HG03439 (cell line): ENCODE measurements around the gene LMNTD2.
A peak's percentile ranks its signal among the peaks of the same experiment; 100 is the strongest.

Experiments used
- ATAC-seq: cut with Tn5 transposase; IDR thresholded peaks from one replicate; pipeline ENCODE4 v1.9.1; 2021; ENCODE audit warnings: mild to moderate bottlenecking, moderate library complexity; ENCODE audit not compliant: unreplicated experiment

LMNTD2 gene

GRCh38 chr11:568306-569157 lies 8.0 kb upstream of the LMNTD2 start:
- ATAC-seq, result peak; percentile 77

GRCh38 chr11:567629-568292 lies 7.2 kb upstream of the LMNTD2 start:
- ATAC-seq, result no peak

GRCh38 chr11:567011-567628 lies 6.6 kb upstream of the LMNTD2 start:
- ATAC-seq, result no peak

DNA sequence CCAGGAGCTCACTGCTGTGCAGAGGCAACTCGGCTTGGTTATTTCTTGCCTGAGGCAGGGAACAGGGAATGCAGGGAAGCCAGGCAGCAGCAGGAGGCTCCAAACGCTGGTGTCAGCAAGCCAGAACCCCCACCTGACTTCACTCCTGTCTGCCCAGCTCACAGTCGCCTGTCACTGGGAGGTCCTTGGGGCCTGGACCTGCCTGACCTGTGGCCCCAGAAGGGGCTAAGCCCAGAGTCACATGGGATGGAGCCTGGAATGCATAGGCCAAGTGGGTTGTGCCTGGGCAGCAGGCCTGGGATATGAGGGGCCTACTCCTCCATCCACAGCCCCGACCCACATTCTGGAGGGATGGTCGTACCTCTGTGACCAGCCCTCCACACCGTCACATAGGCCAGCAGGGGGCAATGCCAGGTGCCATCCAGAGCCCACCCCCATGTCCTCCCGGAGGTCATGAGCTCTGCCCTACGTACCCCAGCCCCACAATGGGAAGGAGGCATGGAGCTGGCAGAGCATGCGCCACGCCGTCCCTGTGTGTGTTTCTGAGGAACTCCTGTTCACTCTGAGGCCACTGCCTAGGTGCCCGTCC lies 5.5 kb upstream of the LMNTD2 start:
- no peak for ATAC-seq

DNA sequence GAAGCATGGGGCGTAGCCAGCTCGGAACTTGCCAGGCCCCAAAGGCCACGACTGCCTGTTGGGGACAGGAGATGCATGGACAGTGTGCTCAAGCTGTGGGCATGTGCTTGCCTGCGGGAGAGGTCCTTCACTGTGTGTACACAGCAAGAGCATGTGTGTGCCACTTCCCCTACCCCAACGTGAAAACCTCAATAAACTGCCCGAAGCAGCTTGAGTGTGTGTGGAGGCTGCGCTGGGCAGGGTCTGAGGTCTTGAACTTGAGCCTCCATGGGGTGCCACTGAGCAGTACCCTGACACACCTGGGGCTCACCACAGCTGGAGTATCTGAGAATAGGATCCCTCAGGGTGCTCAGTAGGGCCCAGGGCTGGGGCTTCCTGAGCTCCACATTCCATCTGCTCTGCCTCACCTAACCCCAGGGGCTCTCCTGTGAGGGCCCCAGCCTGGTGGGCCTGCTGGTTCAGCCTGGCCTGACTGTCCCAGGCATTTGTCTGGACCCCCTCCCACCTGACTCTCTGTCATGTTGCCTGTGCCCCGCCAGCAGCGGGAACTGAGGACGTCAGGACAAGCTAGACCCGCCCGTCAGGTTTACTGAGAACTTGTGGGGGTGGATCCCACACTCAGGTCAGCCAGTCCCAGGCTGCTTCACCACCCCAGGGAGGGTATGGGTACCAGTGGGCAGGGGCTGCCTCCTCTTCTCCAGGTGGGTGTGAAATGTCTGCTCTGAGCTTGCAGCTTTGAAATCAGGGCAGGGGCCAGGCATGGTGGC lies 3.5 kb upstream of the LMNTD2 start:
- no peak for ATAC-seq

- ATAC-seq, result no peak
Observed at GRCh38 chr11:563066-563811, 2.7 kb upstream of the LMNTD2 start.

DNA sequence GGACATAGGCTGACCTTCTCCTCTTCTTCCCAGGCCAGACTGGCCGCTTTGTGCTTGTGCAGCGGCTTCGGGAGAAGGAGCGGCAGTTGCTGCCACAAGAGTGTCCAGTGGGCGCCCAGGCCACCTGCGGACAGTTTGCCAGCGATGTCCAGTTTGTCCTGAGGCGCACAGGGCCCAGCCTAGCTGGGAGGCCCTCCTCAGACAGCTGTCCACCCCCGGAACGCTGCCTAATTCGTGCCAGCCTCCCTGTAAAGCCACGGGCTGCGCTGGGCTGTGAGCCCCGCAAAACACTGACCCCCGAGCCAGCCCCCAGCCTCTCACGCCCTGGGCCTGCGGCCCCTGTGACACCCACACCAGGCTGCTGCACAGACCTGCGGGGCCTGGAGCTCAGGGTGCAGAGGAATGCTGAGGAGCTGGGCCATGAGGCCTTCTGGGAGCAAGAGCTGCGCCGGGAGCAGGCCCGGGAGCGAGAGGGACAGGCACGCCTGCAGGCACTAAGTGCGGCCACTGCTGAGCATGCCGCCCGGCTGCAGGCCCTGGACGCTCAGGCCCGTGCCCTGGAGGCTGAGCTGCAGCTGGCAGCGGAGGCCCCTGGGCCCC lies 1.6 kb upstream of the LMNTD2 start:
- ATAC-seq, result no peak

- ATAC-seq, result peak; percentile 4
Observed at GRCh38 chr11:561148-562003, 838 bp upstream of the LMNTD2 start.

GRCh38 chr11:559712-560304 lies 730 bp downstream of the LMNTD2 start:
- no peak for ATAC-seq

DNA sequence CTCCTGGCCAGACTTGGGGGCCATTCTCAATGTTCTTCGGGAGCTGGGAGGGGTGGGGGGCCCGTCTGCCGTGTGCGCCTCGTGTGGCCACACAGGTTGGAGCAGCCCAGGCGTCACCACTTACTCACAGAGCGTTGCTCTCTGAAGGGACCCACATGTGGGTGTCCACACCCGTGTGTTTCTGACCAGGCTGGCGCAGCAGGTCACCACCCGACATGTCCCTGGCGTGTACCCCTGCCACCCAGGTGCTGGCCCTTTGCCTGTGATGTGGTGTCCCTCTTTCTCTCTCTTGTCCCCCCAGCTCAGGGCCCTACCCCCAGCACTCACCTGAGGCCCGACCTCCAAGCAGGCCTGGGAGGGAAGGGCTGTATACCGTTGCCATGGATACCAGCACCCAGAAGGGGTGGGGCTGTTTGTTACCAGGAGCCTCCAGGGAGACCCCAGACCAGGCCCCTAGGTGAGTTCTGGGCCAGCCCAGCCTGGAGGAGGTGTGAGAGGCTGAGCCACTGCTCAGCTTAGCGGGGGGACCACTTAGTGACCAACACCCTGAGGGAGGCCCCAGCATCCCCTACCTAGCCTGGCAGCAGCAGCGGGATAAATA lies 1.4 kb downstream of the LMNTD2 start:
- ATAC-seq, result no peak

DNA sequence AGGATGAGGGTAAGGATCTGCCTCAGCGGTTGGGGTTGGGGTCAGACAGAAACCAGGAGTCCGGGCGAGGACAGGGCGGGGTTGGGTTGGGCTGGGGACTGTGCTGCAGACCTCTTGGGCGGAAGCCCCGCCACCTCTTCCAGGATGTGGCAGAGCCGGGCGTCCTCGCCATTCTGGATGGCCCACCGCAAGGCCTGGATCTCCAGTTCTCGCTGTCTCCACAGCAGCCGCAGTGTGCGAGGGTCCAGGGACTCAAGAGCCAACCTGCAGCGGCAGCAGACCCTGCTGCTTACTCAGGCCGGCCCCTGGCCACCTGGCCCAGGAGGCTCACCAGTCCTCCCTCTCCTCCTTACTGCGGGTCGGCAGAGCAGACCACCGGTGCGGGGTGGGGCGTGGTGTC lies 2.0 kb downstream of the LMNTD2 start:
- ATAC-seq, result no peak

- no peak for ATAC-seq
Observed at GRCh38 chr11:557328-558132, 3.0 kb downstream of the LMNTD2 start.

DNA sequence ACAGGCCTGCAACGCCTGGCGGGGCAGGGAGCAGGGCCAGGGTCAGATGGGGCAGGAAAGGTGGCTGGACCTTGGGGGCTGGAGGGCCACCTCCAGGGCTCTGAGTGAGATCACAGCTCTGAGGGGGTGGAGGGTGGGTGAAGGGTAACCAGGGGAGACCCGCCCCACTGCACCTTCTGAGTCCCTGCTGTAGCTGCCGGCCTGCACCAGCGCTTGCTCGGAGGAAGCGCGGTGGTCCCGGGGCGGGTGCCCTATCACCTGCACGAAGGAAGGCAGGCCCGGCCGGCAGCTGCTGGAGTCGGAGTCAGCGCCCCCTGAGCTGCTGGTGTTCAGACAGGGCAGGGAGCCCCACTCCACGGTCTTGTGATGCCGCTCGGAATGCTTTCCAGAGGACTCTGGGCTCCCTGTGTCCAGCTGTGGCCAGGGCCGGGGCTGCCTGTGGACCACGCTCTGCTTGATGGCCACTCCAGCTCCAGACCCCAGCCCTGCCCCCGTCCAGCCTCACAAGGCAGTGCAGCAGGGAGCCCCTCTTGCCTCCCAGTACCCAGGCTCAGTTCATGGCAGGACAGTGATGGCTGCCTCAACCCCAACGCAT lies 3.8 kb downstream of the LMNTD2 start:
- ATAC-seq, result no peak

DNA sequence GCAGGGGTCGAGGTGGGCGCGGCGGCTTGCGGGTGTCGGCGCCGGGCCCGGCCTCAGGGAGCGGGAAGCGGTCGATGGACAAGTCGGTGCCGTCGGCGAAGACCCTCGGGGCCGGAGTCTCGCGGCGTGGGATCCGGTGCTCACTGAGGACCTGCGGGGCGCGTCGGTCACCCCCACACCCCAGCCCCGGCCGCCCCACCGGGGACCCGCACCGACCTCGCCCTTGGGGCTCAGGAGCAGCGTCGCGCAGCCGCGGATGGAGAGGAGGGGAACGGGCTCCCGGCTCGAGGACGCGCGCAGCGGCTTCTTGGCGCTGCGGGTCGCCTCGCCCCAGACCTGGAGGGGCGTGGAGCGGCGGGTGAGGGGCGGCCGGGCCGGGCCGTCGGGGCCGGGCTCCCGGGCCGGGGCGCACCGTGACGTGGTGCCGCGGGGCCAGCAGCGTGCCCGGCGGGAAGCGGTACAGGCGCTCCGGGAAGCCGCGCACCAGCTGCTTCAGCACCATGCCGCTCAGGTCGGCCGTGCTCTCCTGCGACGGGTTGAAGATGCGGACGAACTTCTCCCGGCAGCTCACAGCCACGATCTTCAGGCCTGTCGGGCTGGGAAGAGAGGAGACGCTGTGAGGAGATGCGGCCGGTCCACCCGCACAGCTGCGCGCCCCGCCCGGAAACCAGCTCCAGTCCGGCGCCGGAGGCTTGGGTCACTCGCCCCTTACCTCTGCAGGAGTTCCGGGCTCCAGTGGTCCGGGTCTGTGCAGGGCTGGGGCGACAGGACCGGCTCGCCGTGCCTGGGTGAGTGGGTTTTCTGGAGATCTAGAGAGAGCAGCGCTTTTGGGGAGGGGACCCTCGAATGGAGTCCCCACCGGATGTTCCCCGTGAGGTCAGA lies 4.5 kb downstream of the LMNTD2 start:
- ATAC-seq, result no peak

DNA sequence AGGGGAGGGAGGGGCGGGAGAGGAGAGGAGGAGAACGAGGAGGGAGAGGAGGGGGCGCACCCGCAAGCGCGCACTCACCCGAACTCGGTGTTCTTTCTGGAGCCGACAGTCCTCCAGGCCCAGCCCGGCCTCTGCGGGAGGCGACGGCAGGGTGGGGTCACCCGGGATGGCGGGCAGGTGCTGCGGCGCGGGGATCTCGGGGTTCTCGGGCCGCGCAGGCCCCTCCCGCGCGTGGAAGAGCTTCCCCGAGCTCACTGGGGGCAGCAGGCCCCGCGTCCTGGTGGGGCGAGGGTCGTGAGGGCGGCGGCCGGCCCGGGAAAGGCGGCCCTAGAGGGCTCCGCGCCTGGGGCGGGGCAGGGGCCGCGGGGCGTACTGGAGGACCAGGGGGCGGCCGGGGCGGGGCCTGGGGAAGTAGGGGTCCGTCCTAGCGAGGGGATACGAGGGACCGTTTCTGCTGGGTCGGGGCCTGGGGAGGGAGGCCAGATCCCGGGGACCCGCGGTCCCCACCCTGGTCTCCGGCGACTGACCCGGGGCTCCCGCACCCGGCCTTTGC lies 5.2 kb downstream of the LMNTD2 start:
- no peak for ATAC-seq
